NCI-H526 treated with DMSO at 0.1 percent for 48 hours (cell line): ENCODE measurements around the gene ARFGEF2.
"Not testable (repeated sequence)": the region's sequence is repeated elsewhere in the genome, so short reads cannot be mapped to it uniquely, and the experiment has no call there.

Source experiments
- DNase-seq: peaks from one replicate; lab custom pipeline; 2025; lab: John Stamatoyannopoulos, UW

Gene ARFGEF2

GRCh38 chr20:49001741-49002140 is 80.2 kb downstream of the ARFGEF2 start:
- DNase-seq: no peak

- no peak for DNase-seq
Measured at GRCh38 chr20:49006446-49006980, 85.0 kb downstream of the ARFGEF2 start.

GRCh38 chr20:49009899-49010631 is 88.6 kb downstream of the ARFGEF2 start:
- DNase-seq: no peak

GRCh38 chr20:49024220-49024619 is 102.7 kb downstream of the ARFGEF2 start:
- DNase-seq: no peak

- DNase-seq: not testable (repeated sequence)
Measured at GRCh38 chr20:49028177-49028576, 106.7 kb downstream of the ARFGEF2 start.

GRCh38 chr20:49028684-49029083 is 107.2 kb downstream of the ARFGEF2 start:
- no peak for DNase-seq

GRCh38 chr20:49029203-49029602 is 107.7 kb downstream of the ARFGEF2 start:
- DNase-seq: no peak

GRCh38 chr20:49030954-49031619 is 109.6 kb downstream of the ARFGEF2 start:
- no peak for DNase-seq

GRCh38 chr20:49032455-49032854 is 110.9 kb downstream of the ARFGEF2 start:
- no peak for DNase-seq

- DNase-seq: no peak
Measured at GRCh38 chr20:49034070-49034732, 112.7 kb downstream of the ARFGEF2 start.

GRCh38 chr20:49037962-49038387 is 116.5 kb downstream of the ARFGEF2 start:
- DNase-seq: no peak

- no peak for DNase-seq
Measured at GRCh38 chr20:49039854-49040253, 118.3 kb downstream of the ARFGEF2 start.

GRCh38 chr20:49043000-49043399 is 121.5 kb downstream of the ARFGEF2 start:
- DNase-seq: no peak

- DNase-seq: no peak
Measured at GRCh38 chr20:49045440-49046086, 124.1 kb downstream of the ARFGEF2 start.

- DNase-seq: peak; percentile 94
Measured at GRCh38 chr20:49046087-49046900, 124.8 kb downstream of the ARFGEF2 start, which contains the start of gene CSE1L. Gene CSE1L, plus strand, starts transcription at chr20:49046312. Its CDS starts 12,152 bp downstream, at chr20:49058464.

GRCh38 chr20:49052334-49052733 is 130.8 kb downstream of the ARFGEF2 start:
- no peak for DNase-seq

- DNase-seq: no peak
Measured at GRCh38 chr20:49054056-49054643, 132.6 kb downstream of the ARFGEF2 start.

GRCh38 chr20:49063279-49063678 is 141.8 kb downstream of the ARFGEF2 start:
- no peak for DNase-seq

GRCh38 chr20:49074521-49074920 is 153.0 kb downstream of the ARFGEF2 start:
- no peak for DNase-seq

GRCh38 chr20:49078310-49078709 is 156.8 kb downstream of the ARFGEF2 start:
- no peak for DNase-seq

- not testable (repeated sequence) for DNase-seq
Measured at GRCh38 chr20:49082295-49082694, 160.8 kb downstream of the ARFGEF2 start.
